HG03378 (cell line): Measurements from ENCODE around the gene KCNK16.

ENCODE experiments used
- ATAC-seq: cut with Tn5 transposase; IDR thresholded peaks from one replicate; pipeline ENCODE4 v1.9.1; 2021; ENCODE audit warnings: mild to moderate bottlenecking, moderate library complexity; ENCODE audit not compliant: unreplicated experiment

KCNK16 gene

DNA sequence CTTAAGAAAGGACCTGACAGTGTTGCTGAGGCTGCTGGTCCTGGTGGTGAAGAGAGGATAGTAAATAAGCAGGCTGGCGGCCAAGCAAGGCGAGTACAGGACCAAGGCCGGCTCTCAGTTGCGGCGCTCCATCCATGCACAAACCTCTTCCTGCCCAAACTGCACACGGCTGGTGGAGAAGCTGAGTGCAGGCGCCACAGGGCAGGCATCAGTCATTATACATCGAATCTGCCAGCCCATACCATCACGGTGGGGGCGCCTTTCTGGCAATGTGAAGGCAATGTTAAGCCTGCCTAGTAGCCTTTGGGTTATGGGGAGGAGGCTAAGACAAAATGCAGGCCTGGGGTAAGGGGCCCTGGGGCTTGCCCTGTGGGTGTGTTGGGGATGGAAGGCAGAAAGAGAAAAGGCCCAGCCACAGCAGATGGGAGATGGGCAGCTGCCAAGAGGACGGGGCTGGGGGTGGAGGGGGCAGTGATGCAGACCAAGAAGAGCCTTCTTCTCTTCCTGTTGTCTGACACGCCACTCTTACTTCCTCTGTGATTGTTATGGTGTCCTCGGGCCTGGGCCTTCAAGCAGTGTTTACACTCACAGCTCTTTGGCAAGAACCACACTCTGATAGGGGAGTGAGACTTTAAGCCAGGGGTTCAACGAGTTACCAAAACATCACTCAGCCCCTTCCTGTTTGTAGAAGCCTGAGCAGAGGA is 20.3 kb upstream of the KCNK16 start:
- no peak for ATAC-seq

DNA sequence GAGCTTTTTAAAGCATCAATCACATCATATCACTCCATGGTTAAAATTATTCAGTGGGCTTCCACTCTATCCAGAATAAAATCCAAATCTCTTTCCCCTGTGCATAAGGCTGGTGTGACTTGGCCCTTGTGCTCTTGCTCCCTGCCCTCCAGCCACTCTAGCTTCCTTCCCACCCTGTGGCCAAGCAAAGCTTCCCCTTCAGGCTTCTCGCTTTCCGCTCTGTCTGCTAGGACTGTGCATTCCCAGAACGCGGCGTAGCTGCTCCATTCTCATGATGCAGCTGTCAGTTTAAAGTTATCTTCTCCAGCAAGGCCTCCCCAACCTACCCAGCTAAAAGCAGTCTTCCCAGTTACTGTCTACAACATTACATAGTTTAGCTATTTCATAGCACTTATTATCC is 19.4 kb upstream of the KCNK16 start:
- no peak for ATAC-seq

DNA sequence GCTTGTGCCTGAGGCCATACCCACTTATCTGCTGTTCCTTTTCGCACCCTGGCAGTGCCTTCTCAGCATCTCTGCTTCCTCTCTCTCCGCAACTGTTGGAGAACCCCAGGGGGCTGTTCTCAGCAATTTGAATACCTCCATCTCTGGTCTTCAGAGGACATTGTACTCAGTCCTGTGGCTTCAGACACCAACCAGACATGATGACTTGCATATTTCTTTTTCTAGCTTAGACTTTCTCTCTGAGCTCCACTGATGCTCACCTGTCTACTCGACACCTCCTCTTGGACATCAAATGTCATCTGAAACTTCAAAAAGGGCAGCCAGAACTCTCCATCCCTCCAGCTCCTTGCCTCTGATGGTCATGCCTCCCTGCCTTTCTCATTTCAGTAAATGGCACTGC is 18.9 kb upstream of the KCNK16 start:
- ATAC-seq, result no peak

DNA sequence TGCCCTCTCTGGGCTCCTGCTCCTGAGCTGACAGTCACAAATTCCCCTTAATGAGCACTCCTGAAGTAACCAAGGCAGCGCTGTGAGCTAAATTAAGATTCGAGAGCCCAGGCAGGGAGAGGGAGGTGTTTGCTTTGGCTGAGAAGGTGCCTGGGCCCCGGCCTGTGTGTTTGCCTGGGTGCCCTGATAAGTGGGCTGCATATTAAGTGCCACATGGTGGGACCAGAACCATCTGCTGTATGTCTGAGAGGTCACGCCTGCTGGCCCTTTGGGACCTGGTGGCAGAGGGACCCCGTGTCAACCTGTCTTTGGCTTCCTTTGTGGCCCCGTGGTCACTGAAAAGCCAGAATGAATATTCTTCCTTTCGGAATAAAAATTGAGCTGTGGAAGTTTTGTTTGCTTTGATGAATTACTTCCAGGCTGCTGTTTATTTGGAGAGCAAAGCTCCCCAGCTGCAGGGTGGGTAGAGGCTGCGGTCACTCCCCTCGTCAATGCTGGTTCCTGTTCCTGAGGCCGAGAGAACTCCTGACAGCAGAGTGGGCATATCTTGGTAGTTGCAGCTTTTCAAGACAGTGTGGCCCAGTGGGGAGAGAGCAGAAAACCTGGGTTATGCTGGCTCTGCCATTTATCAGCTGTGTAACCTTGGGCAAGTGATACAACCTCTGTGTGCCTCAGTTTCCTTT is 17.5 kb upstream of the KCNK16 start:
- ATAC-seq, result no peak

DNA sequence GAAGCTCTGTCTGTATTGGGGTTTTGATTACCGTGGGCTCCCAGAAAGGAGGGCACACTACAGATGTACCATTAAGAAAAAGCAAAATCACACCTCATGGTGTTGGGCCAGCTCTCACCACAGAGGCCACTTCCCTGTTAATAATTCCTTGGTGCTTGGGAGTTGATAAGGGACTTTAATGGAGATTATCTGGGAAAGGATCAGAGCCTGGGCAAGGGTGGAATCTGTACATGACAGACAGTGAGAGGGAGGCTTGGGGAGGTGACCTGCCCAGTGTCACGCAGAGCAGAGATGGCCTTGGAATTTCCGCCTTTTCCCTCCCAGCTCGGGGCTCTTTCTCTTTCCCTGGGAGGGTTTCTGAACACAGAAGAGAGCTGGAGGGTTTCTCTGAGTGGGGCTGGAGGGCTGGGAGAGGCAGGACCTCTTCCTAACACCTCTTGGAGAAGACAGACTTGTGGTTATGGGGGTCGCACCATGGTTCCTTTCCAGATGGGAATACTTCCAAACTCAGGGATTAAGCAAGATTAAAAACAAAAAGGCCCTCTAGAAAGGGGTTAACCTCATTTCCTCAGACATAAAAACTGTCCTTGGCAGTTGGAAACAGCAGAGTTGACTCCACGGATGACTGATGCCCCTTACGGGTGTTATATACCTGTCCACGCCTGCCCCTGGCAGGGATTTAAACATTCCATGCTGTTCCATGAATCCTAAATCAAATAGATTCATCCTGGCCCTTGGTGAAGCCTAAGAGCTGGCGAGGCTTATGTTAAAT is 16.8 kb upstream of the KCNK16 start:
- ATAC-seq, result no peak

DNA sequence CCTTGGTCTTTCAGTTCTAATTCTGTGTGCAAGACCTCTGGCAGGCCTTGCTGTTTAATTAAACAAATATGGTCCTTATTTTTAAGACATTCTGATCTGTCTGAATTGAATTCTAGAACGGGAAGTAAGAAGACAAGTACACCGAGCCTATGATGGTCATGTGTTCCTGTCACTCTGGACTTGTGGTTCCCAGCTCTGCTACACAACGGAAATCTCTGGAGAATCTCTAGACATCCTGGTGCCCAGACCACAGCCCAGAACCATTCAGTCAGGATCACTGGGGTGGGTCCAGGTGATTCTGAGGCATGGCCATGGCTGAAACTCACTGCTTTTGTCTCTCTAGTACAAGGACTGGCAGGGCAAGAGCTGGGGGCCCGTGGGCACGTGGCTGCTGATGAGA is 15.9 kb upstream of the KCNK16 start:
- no peak for ATAC-seq

DNA sequence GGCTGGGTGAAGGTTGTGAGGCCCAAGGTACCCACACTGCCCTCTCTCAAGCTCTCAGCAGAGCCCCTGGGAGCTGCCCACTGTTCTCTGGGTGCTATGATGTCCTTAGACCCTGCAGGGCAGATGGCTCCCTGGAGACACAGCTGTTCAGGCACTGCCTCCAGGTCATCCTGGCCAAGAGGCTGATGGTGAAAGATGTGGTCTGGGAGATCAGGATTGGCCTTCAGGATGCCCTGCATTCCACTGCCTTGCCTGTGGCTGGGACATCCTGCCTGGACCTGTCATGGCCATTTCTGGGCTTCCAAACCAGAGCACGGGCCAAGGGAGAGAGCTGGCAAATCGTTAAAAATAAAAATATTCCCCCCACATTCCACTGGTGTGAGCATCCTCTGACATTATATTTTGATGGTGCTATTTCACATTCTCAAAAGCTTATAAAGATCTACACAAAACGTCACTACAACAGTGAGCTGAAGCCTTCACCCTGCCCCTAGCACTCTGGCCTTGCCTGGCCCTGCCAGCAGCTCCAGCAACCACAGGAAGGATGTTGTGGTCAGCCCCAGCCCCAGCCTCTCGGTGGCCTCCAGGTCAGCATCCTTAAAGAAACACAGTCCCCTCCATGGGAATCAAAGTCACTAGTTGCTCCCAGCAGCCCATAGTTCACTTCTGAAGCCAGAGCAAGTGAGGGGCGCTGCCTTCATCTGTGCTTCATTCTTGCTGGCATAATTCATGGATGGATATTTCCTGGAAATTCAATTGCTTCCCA is 13.5 kb upstream of the KCNK16 start:
- no peak for ATAC-seq

DNA sequence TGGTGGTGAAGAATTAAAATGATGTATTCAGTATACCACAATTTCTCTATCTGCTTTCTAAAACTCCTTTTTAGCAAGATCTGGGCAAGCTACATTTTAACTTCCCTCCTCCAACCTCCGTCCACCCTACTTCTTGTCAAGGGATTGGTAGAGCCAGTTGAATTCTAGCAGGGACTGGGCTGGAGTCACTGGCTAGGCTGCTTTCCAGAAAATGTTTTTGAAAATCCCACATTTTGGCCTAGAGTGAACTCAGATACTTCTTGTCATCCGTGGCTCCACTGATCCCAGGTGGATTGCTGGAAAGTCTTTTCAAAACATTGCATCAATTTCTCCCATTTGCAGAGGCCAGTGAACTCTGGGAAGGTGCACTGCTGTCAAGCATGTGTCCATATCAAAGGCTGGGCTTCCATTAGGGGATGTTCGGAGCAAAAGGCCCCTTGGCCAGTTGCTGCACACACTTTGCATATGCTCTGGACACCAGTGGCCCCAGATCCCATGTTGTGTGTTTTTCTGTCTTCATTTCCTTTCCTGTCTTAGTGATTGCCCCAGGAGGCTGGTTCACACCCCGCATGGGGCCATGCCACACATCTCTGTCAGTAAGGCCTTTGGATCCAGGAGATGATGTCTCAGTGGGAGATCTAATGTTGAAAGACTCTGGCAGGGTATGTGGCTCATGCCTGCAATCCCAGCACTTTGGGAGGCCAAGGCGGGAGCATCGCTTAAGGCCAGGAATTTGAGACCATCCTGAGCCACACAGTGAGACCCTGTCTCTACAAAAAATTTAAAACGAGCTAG is 11.3 kb upstream of the KCNK16 start:
- no peak for ATAC-seq

DNA sequence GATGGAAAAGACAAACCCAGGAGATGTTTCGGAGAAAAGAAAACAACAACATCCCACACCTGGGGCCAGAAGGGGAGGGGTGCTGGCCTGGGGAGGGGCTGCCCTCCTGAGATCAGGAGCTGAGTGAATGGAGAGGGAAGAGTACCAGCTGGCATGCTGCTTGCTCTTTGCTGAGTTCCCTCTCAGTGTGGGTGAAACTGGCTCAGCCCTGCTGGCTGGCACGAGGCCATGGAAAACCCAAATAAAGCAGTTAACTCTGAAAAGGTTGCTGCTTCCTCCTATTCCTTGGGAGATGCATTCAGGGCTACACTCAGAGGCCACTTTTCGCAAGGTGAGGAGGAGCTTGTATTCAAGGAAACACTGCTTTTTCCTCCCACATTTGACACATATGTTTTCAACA is 8.0 kb upstream of the KCNK16 start:
- no peak for ATAC-seq

DNA sequence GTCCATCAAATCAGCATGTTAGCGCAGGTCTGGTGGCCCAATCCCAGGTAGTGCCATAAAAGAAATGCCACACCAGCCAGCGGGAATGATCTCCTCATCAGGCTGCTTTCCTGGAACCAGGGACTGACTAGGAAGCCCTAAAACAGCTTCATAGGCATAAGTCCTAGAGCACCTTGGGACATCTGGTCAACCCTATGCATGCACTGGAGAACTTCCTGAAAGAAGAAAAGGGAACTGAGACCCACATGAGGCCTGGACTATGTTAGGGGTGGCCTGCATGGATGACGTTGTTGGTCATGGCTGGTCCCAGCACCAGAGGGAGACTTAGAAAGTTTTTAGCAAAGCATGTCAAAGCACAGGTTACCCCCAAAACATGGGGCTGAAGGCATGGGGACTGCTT is 7.6 kb upstream of the KCNK16 start:
- ATAC-seq, result no peak

DNA sequence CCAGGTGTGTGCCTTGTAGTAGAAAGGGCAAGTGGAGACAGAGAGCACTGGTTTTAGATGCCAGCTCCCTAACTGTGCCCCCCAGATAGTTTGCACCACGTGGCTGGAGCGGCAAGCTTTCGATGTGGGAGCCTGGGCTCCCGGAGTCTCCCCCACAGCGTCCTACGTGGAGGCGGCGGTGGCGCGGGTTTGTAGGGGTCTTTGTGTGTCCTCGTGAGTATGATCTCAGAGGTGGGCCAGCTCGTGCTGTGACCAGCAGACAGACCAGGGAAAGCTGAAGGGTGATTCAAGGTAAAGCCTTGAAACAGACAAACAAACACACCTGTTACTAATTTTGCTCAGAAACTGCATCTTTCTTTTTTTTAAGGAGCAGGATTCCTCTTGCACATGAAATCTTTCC is 5.6 kb upstream of the KCNK16 start:
- ATAC-seq, result no peak

DNA sequence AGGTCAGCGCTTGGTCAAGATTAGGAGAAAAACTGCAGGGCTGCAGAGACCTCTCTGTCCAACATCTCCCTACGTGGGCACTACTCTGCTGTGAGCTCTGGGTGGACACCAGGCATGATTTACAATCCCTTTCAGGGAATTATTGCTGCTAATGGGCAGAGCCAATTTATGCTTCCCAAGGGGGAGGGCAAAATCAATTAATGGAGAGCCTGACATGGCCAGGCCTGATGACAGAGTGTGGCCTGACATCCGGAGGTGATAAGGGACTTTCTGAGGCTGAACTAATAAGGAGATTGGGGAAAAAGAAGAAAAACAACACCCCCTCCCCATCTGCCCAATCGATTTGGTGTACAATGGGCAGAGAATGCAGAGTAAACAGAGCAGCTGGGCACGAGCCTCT is 5.0 kb upstream of the KCNK16 start:
- ATAC-seq, result no peak

DNA sequence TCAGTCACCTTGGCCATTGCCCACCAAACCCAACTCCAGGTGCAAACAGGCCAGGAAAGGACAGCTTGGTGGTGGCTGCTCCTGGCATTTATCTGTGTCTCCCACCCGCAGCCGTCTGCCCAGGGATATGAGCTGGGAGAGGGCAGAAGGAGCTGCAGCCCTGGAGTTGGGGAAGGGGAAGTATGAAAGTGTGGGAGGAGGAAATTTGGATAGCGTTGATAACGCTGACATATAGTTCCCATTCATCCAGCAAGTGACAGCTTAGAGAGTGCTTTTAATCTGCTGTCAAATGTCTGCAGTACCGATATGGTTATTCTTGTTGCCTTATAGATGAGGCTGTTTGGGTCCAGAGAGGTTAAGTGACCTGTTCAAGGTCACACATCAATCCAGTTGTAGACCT is 741 bp downstream of the KCNK16 start:
- no peak for ATAC-seq

DNA sequence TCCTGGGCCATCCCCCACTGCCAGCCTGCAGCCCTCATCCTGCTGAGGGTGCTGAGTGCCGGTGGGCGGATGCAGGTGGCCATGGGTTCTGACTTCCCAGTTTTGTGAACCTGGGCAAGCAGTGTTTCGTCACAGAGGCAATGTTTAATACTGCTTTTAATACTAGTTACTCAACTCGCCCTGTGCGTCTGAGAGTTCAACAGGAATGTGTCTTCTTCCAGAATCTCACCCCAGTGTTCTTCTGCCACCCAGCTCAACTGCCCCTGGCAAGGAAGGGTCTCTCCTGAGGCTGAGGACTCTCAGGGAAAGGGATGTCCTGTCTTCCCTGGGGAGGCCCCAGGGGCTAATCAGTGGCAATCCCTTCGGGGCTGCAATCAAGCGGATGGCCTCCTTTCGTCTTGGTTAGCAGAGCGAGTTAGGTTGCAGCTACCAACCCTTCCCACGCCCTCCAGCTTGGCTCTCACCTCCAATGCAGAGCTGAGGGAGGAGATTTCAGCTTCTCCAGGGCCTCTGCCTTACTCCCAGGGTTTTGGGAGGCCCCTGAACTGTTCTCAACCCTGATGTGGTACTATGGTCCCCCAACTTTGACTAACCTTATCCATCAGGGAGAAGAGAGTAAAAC is 2.0 kb downstream of the KCNK16 start:
- ATAC-seq, result no peak

DNA sequence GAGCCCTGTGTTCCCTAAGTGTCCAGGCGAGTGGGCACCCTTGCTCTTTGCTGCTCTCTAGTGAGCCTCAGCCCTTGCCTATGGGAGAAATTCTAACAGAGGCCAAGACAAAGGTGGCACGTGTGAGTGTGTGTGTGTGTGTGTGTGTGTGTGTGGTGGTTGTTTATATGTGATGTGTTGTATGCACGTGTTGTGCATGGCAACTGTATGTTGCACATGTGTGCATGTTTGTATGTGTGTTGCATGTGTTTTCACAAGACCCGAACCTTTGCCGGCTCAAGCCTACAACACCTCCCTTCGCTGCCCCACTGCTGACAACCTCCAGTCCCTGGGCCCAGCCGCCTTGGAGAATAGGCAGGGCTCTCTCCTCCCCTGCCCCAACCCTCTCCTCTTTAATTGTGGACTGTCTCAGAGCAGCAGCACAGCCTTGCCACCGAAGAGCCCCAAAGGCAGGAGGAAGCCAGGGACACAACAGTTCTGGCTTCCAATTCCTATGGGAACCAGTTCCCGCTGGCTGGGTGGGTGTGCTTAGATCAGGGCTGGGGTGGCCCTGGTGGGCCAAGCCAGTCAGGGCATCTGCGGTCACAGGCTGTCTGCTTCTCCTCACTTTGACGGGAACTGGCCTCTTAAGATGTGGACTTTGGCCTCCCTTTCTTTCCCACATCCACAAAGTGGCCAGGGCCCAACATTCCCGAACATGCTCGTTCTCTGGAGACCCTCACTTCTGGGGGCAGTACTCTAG is 2.7 kb downstream of the KCNK16 start:
- ATAC-seq, result no peak

DNA sequence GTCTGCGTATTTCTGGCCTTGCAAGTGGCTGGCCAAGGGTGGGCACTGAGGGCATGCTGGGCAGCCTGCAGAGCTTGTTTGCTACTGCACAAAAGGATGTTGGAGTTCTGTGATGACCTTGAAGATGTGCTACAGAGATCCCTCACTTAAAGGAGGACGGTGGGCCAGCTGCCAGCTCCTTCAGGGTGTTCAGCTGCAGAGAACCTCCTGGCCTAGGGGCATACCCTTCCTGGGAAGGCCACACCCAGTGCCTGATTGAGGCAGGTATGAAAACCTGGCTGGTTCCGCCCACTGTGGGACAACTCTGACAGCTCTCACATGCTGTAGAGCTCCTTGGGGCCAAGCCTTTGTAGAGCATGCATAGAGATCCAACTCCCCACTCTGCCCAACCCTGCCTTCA is 5.2 kb downstream of the KCNK16 start:
- ATAC-seq, result no peak

DNA sequence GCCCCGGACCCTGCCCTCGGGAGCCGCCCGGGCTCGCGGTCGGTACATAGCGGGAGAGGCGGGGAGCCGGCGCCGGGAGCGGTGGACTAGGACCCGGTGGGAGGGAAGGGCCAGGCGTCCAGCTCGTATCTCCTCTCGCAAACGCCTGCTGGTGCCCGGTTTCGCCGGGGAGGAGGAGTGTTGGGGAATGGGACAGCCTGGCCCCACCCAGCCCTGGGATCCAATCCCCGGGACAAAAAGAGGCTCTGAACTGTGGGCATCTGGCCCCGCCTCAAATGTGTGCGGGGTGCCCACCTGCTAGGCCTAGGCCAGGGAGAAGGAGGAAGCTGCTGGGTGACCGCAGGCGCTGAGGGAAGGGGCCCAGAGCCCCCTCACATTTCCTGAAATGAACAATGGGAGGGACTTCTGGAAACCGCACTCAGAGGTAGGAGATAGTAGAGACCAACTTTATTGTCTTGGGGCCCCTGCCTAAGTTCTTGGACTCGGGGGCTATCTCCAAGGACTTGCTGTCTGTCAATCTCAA is 8.2 kb downstream of the KCNK16 start, which contains the start of gene KCNK17:
Gene KCNK17, minus strand, starts transcription at position 147 of the 523 bp plus-strand sequence. Its CDS starts 99 bp downstream, at position 48.
- ATAC-seq, result no peak

DNA sequence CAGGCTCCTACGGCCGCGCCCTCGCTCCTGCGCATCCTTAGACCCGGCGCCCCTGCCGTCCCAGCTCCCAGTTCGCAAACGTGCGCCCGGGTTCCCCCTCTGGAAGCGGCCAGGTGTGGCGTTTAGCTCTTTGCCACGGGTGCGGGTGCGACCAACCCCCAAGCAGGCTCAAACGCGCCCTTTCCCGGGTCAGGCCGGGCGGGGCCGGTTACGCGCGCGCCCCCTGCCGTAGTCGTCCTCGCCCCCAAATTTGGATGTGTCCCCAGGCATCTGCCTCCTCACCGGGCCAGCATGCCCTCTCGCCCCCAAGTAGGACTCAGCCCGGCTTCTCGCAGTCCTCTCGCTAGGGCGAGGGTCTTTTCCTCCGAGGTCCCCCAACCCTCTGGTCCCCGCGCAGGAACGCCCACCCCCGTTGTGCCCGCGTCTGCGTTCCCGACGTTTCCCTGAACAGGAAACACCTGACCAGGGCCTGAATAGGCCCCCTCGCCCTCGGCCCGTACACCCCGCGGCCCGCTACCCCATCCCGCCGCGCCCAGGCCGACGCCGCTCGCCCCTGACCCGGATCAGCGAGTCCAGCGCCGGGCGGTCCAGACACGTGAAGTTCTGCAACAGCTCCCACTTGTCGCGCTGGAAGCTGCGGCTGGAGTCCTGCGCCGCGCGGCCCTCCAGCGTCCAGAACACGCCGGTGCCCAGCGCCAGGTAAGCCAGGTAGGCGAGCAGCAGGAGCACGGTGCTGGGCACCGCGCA is 8.8 kb downstream of the KCNK16 start:
- no peak for ATAC-seq
